ENCODE results near the gene MAJIN. TPM values are rescaled to one million over a fixed set of nuclear protein-coding genes. Genes with fewer than 3 reads are reported as not detected.
"Not testable (repeated sequence)": the region's sequence is repeated elsewhere in the genome, so short reads cannot be mapped to it uniquely, and the experiment has no call there.

MAJIN gene
- total RNA-seq = not detected
- long read RNA-seq = 0 reads

GRCh38 chr11:64971421-64972233 is at the start of gene MAJIN:
MAJIN (minus strand) TSS chr11:64972108; CDS start chr11:64959405, 12,703 bp downstream.
- ATAC-seq (peak; percentile 84 to 87), DNase-seq (peak; percentile 90)
- intact Hi-C loops (cut with DNase I) = no loop called here

GRCh38 chr11:65021509-65021908 is 49.6 kb upstream of the MAJIN start:
- intact Hi-C loops (cut with DNase I) = no loop called here

GRCh38 chr11:65021003-65021402 is 49.1 kb upstream of the MAJIN start:
- intact Hi-C loops (cut with DNase I) = no loop called here
- DNase-seq (no peak), ATAC-seq (no peak)

More at GRCh38 chr11:65021509-65021908, 49.6 kb upstream of the MAJIN start:
- no peak for DNase-seq
- ATAC-seq = no peak

GRCh38 chr11:65019824-65020223 is 47.9 kb upstream of the MAJIN start:
- intact Hi-C loops (cut with DNase I) = no loop called here
- ATAC-seq (peak in 1 of 2 donors; percentile 45), DNase-seq (no peak)

- ATAC-seq (no peak), DNase-seq (no peak)
- intact Hi-C loops (cut with DNase I) = no loop called here
Observed at GRCh38 chr11:65017937-65018336, 46.0 kb upstream of the MAJIN start.

GRCh38 chr11:65016705-65017104 is 44.8 kb upstream of the MAJIN start:
- intact Hi-C loops (cut with DNase I) = no loop called here
- DNase-seq (no peak), ATAC-seq (no peak)

GRCh38 chr11:65014726-65015227 is 42.9 kb upstream of the MAJIN start:
- no peak for DNase-seq
- ATAC-seq = peak in 1 of 2 donors; percentile 21
- intact Hi-C loops (cut with DNase I) = loop anchor here in 1 of 2 donors (5.0 kb wide), 1 partner anchor 103 kb away; the partner anchor contains the start of gene ZNHIT2

GRCh38 chr11:65013888-65014725 is 42.2 kb upstream of the MAJIN start, which contains the start of gene ARL2:
ARL2 (plus strand) TSS chr11:65014160; CDS start chr11:65014208, 48 bp downstream.
- DNase-seq = peak; percentile 96
- intact Hi-C loops (cut with DNase I) = loop anchor here in 1 of 2 donors (5.0 kb wide), 1 partner anchor 103 kb away; the partner anchor contains the start of gene ZNHIT2

GRCh38 chr11:65013130-65013887 is 41.4 kb upstream of the MAJIN start:
- intact Hi-C loops (cut with DNase I) = loop anchor here in 1 of 2 donors (5.0 kb wide), 1 partner anchor 104 kb away; the partner anchor contains the start of gene ZNHIT2

More at GRCh38 chr11:65013888-65014725, 42.2 kb upstream of the MAJIN start, which contains the start of gene ARL2:
- peak; percentile 95 for ATAC-seq

GRCh38 chr11:65008873-65009272 is 37.0 kb upstream of the MAJIN start:
- intact Hi-C loops (cut with DNase I) = loop anchor here in 1 of 2 donors (10.0 kb wide), 1 partner anchor 74 kb away; the partner anchor contains the start of gene GPHA2
- ATAC-seq (no peak), DNase-seq (no peak)

More at GRCh38 chr11:65013130-65013887, 41.4 kb upstream of the MAJIN start:
- DNase-seq = peak; percentile 94
- peak; percentile 92 to 93 for ATAC-seq

GRCh38 chr11:65008016-65008415 is 36.1 kb upstream of the MAJIN start:
- intact Hi-C loops (cut with DNase I) = loop anchor here in 1 of 2 donors (10.0 kb wide), 1 partner anchor 73 kb away; the partner anchor contains the start of gene GPHA2
- no peak for DNase-seq
- ATAC-seq = no peak

- DNase-seq, ATAC-seq: not testable (repeated sequence)
- intact Hi-C loops (cut with DNase I) = loop anchor here in 1 of 2 donors (10.0 kb wide), 1 partner anchor 69 kb away; the partner anchor contains the start of gene GPHA2
Observed at GRCh38 chr11:65003968-65004367, 32.1 kb upstream of the MAJIN start.

GRCh38 chr11:65003282-65003681 is 31.4 kb upstream of the MAJIN start:
- ATAC-seq (no peak), DNase-seq (no peak)
- intact Hi-C loops (cut with DNase I) = loop anchor here in 1 of 2 donors (10.0 kb wide), 1 partner anchor 68 kb away; the partner anchor contains the start of gene GPHA2

GRCh38 chr11:65002706-65003105 is 30.8 kb upstream of the MAJIN start:
- intact Hi-C loops (cut with DNase I) = loop anchor here in 1 of 2 donors (10.0 kb wide), 1 partner anchor 68 kb away; the partner anchor contains the start of gene GPHA2
- ATAC-seq = no peak
- DNase-seq = no peak

- intact Hi-C loops (cut with DNase I) = no loop called here
- DNase-seq (no peak), ATAC-seq (no peak)
Observed at GRCh38 chr11:64999478-64999877, 27.6 kb upstream of the MAJIN start.

- ATAC-seq = no peak
- DNase-seq = no peak
- intact Hi-C loops (cut with DNase I) = no loop called here
Observed at GRCh38 chr11:64998690-64999431, 27.0 kb upstream of the MAJIN start.

- ATAC-seq (no peak), DNase-seq (no peak)
- intact Hi-C loops (cut with DNase I) = no loop called here
Observed at GRCh38 chr11:64998141-64998540, 26.2 kb upstream of the MAJIN start.

All from left cardiac atrium (tissue), 4 donors.